Hepatocyte (in vitro differentiated cells): ENCODE results near the gene ZDHHC13.

Experiments
- EZH2 ChIP-seq: fragments of 200-600 bp; sonication (generic); IDR thresholded peaks from 2 replicates; pipeline ENCODE4 v1.6.1; 2016; ENCODE audit warnings: antibody characterized with exemption, mild to moderate bottlenecking, borderline replicate concordance
- EZH2phosphoT487 ChIP-seq: fragments of 200-600 bp; sonication (generic); IDR thresholded peaks from one replicate; pipeline ENCODE4 v1.6.1; 2018; ENCODE audit warnings: antibody characterized with exemption, mild to moderate bottlenecking, low read depth, moderate library complexity; ENCODE audit not compliant: unreplicated experiment, severe bottlenecking
- TF ChIP-seq, protein P1 (sequence below): fragments of 200-600 bp; sonication (generic); IDR thresholded peaks from 2 replicates; pipeline ENCODE4 v1.5.1; 2016; ENCODE audit warnings: antibody characterized with exemption, mild to moderate bottlenecking; ENCODE audit not compliant: poor library complexity

DNA sequence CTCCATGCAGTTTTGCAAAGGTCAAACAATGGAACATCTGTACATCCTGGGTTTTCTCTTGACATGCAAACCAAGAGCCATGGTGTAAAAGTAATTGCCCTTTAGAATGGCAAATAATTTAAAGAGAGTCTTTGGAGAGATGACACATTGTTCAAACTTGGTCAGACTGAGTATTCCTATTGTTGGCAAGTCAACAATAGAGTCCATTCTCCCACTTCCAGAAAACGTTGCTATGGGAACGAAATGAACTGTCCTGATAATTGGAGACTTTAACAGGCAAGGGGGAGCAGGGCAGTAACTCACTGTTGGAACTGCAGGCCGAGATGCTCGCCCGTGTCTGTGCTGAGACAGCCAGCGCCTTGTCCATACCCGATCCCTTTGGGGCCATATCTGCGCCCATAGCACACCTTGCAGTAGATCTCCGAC is 70.9 kb downstream of the ZDHHC13 start:
- TF ChIP-seq, protein P1, sequence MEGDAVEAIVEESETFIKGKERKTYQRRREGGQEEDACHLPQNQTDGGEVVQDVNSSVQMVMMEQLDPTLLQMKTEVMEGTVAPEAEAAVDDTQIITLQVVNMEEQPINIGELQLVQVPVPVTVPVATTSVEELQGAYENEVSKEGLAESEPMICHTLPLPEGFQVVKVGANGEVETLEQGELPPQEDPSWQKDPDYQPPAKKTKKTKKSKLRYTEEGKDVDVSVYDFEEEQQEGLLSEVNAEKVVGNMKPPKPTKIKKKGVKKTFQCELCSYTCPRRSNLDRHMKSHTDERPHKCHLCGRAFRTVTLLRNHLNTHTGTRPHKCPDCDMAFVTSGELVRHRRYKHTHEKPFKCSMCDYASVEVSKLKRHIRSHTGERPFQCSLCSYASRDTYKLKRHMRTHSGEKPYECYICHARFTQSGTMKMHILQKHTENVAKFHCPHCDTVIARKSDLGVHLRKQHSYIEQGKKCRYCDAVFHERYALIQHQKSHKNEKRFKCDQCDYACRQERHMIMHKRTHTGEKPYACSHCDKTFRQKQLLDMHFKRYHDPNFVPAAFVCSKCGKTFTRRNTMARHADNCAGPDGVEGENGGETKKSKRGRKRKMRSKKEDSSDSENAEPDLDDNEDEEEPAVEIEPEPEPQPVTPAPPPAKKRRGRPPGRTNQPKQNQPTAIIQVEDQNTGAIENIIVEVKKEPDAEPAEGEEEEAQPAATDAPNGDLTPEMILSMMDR, result no peak
- TF ChIP-seq EZH2, result no peak
- TF ChIP-seq EZH2phosphoT487, result no peak
